ENCODE results near the gene ADGRG3.

DNA sequence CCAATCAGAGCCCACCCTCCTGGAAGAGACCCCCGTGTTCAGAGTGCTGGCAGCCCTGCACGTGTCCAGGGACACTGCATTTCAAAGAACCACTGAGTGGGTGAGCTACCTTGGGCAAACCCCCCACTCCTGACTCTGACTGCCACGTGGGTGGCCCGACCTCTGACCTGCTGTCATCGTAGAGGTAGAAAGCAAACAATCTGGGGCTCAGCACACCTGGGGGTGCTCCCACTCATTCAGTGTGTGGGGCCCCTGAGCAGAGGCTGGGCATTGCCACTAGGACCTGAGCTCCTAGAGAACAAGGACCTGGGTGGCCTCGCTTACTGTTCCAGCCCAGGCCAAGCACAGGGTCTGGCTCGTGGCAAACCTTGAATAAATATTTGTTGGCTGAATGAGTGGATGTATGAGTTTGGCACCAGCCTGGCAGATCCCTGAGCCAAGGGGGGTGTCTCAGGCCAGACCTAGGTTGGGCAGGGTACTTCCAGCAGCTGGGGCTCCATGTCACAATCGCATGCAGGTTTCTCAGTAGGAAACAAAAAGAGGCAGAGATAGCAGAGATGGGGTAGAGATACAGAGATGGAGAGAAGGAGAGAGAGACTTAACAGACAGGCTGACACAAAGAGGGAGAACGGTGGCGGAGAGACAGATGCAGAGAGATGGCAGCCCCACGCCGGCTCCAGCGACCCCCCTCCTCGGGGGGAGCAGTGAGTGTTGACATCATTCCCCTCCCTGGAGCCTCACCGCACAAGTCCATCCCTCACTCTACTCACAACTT is 21.1 kb downstream of the ADGRG3 start:
- TF ChIP-seq, protein P1, sequence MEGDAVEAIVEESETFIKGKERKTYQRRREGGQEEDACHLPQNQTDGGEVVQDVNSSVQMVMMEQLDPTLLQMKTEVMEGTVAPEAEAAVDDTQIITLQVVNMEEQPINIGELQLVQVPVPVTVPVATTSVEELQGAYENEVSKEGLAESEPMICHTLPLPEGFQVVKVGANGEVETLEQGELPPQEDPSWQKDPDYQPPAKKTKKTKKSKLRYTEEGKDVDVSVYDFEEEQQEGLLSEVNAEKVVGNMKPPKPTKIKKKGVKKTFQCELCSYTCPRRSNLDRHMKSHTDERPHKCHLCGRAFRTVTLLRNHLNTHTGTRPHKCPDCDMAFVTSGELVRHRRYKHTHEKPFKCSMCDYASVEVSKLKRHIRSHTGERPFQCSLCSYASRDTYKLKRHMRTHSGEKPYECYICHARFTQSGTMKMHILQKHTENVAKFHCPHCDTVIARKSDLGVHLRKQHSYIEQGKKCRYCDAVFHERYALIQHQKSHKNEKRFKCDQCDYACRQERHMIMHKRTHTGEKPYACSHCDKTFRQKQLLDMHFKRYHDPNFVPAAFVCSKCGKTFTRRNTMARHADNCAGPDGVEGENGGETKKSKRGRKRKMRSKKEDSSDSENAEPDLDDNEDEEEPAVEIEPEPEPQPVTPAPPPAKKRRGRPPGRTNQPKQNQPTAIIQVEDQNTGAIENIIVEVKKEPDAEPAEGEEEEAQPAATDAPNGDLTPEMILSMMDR (IDR thresholded peaks at IDR 0.05; ENCODE audit: low read depth, low read length, poor library complexity, severe bottlenecking) = no peak
- no peak for TF ChIP-seq EZH2phosphoT487 (IDR thresholded peaks at IDR 0.05; ENCODE audit: borderline replicate concordance, low read length)

All from DOHH2 (cell line).